GM12891 (cell line): Measurements from ENCODE around the gene SP6.

Experiments used
- POLR2AphosphoS5 ChIP-seq: IDR thresholded peaks from 2 replicates; pipeline ENCODE4 v1.6.1; 2011; ENCODE audit warnings: low read depth, low read length, control low read depth
- SPI1 ChIP-seq: IDR thresholded peaks from 2 replicates; pipeline ENCODE4 v1.6.1; 2011; ENCODE audit warnings: low read depth, low read length, control low read depth

DNA sequence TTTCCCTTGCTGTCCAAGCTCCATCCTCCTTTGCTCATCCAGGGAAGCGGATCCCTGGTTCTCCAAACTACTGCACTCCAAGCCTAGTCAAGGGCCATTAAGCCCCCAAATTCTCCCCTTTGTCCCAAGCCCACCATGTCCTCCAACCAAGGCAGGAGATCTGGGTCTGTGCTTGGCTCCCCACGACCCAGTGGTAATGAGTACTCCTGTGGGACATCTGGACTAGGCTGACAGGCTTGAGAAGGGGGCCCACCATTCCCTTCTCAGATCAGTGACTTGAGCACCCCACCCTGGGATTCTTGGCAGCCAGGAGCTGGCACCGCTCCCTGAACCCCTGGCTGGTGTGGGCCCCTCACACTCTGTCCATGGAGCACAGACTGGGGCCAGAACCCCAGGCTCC is 46.5 kb downstream of the SP6 start:
- TF ChIP-seq POLR2AphosphoS5 (no peak), SPI1 (no peak)
